ENCODE data around the gene KLHL20. TPM values are rescaled to one million over a fixed set of nuclear protein-coding genes. Genes with fewer than 3 reads are reported as not detected.

The KLHL20 gene
- total and polyA plus RNA-seq, 2 of the 13 experiments (the other 11 are each of a cell fraction or from before 2014, with no cell fraction given), result 7.4 to 14.3 TPM

DNA sequence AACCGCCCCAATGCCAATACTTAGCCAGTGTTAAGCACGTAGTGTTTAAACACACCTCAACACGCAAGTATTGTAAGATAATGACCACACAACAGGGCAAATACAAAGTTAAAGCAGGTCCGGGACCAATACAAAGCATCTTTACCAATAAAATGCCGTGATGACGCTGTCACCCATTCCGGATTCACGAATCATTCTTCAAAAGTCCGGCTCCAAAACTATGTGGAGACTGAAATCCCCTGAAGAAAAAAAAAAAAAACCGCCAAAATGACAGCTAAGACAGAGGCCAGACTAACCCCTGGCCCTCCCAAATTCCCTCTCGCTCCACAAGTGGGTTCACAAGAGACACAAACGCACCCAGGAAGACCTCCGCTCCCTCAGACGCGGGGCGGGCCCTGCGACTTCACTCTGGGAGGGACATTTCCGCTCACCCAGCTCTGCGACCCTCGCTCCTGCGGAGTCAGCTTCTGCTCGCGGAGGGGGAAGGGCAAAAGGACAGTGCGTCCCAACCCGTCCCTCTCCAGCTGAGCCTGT, 109.1 kb downstream of the KLHL20 start (continued):
- TF ChIP-seq RXRA (CRISPR knock-in tag; IDR thresholded peaks at IDR 0.05), result peak; percentile 24; the same call in 1 of the 2 replicates
- TF ChIP-seq ZNF768 (CRISPR knock-in tag; IDR thresholded peaks at IDR 0.05), result 0 out of 2 replicates have a peak, but pooled peaks have one; percentile 17
- TF ChIP-seq BCL6 (CRISPR knock-in tag; IDR thresholded peaks at IDR 0.05), result peak; percentile 9; the same call in 1 of the 2 replicates
- TF ChIP-seq ZSCAN29 (CRISPR knock-in tag; conservative IDR thresholded peaks at IDR 0.05), result 0 out of 2 replicates have a peak, but pooled peaks have one; percentile 33
- TF ChIP-seq ZSCAN12 (CRISPR knock-in tag; IDR thresholded peaks at IDR 0.05), result no peak
- TF ChIP-seq, protein P1, sequence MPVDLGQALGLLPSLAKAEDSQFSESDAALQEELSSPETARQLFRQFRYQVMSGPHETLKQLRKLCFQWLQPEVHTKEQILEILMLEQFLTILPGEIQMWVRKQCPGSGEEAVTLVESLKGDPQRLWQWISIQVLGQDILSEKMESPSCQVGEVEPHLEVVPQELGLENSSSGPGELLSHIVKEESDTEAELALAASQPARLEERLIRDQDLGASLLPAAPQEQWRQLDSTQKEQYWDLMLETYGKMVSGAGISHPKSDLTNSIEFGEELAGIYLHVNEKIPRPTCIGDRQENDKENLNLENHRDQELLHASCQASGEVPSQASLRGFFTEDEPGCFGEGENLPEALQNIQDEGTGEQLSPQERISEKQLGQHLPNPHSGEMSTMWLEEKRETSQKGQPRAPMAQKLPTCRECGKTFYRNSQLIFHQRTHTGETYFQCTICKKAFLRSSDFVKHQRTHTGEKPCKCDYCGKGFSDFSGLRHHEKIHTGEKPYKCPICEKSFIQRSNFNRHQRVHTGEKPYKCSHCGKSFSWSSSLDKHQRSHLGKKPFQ (CRISPR knock-in tag; IDR thresholded peaks at IDR 0.05; ENCODE audit: insufficient replicate concordance), result peak; percentile 14
- 0 out of 2 replicates have a peak, but pooled peaks have one; percentile 21 for TF ChIP-seq ZNF816 (CRISPR knock-in tag; IDR thresholded peaks at IDR 0.05; ENCODE audit: borderline replicate concordance)
- TF ChIP-seq SNRNP70 (IDR thresholded peaks at IDR 0.05; ENCODE audit: low read depth, low read length), result no peak
- no peak for TF ChIP-seq ZNF251 (CRISPR knock-in tag; IDR thresholded peaks at IDR 0.05)
- TF ChIP-seq, protein P2, sequence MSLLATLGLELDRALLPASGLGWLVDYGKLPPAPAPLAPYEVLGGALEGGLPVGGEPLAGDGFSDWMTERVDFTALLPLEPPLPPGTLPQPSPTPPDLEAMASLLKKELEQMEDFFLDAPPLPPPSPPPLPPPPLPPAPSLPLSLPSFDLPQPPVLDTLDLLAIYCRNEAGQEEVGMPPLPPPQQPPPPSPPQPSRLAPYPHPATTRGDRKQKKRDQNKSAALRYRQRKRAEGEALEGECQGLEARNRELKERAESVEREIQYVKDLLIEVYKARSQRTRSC (CRISPR knock-in tag; IDR thresholded peaks at IDR 0.05; ENCODE audit: low read depth), result 0 out of 2 replicates have a peak, but pooled peaks have one; percentile 43
- TF ChIP-seq ZNF891 (CRISPR knock-in tag; IDR thresholded peaks at IDR 0.05), result 0 out of 2 replicates have a peak, but pooled peaks have one; percentile 7
- TF ChIP-seq PHF8 (CRISPR knock-in tag; IDR thresholded peaks at IDR 0.05), result peak; percentile 44; the same call in 1 of the 2 replicates
- no peak for TF ChIP-seq SIX4 (CRISPR knock-in tag; IDR thresholded peaks at IDR 0.05)
- TF ChIP-seq, protein P3, sequence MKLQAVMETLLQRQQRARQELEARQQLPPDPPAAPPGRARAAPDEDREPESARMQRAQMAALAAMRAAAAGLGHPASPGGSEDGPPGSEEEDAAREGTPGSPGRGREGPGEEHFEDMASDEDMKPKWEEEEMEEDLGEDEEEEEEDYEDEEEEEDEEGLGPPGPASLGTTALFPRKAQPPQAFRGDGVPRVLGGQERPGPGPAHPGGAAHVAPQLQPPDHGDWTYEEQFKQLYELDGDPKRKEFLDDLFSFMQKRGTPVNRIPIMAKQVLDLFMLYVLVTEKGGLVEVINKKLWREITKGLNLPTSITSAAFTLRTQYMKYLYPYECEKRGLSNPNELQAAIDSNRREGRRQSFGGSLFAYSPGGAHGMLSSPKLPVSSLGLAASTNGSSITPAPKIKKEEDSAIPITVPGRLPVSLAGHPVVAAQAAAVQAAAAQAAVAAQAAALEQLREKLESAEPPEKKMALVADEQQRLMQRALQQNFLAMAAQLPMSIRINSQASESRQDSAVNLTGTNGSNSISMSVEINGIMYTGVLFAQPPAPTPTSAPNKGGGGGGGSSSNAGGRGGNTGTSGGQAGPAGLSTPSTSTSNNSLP (IDR thresholded peaks at IDR 0.05; ENCODE audit: low read depth, low read length), result no peak
- TF ChIP-seq, protein P4, sequence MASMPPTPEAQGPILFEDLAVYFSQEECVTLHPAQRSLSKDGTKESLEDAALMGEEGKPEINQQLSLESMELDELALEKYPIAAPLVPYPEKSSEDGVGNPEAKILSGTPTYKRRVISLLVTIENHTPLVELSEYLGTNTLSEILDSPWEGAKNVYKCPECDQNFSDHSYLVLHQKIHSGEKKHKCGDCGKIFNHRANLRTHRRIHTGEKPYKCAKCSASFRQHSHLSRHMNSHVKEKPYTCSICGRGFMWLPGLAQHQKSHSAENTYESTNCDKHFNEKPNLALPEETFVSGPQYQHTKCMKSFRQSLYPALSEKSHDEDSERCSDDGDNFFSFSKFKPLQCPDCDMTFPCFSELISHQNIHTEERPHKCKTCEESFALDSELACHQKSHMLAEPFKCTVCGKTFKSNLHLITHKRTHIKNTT (CRISPR knock-in tag; IDR thresholded peaks at IDR 0.05), result no peak
- TF ChIP-seq, protein P5, sequence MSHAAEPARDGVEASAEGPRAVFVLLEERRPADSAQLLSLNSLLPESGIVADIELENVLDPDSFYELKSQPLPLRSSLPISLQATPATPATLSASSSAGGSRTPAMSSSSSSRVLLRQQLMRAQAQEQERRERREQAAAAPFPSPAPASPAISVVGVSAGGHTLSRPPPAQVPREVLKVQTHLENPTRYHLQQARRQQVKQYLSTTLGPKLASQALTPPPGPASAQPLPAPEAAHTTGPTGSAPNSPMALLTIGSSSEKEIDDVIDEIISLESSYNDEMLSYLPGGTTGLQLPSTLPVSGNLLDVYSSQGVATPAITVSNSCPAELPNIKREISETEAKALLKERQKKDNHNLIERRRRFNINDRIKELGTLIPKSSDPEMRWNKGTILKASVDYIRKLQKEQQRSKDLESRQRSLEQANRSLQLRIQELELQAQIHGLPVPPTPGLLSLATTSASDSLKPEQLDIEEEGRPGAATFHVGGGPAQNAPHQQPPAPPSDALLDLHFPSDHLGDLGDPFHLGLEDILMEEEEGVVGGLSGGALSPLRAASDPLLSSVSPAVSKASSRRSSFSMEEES (CRISPR knock-in tag; IDR thresholded peaks at IDR 0.05), result 0 out of 2 replicates have a peak, but pooled peaks have one; percentile 3
- peak; percentile 26; the same call in 1 of the 2 replicates for TF ChIP-seq ZBTB7B (CRISPR knock-in tag; IDR thresholded peaks at IDR 0.05)

All from HepG2 (cell line).